ENCODE data around the gene MSX2.

DNA sequence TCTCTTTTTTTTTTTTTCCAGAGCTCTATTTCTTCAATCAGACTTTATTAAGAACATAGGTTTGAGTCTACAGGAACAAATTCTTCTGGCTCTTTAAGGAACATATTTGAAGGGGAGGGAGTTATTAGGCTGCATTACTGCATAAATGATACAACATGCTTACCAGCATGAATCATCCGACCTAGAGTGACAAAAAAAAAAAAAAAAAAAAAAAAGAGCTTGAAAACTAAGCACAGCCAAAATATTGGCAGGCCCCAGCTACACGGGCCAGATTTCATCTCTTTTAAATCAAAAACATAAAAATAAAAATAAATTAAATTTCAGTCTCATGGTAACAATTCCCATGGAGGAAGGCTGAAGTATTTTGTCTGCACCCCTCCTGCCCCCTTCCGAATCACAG, 26.3 kb downstream of the MSX2 start:
- TF ChIP-seq EZH2 (IDR thresholded peaks at IDR 0.05; ENCODE audit: borderline replicate concordance, low read depth, low read length, poor library complexity, severe bottlenecking) = no peak
- TF ChIP-seq, protein P1, sequence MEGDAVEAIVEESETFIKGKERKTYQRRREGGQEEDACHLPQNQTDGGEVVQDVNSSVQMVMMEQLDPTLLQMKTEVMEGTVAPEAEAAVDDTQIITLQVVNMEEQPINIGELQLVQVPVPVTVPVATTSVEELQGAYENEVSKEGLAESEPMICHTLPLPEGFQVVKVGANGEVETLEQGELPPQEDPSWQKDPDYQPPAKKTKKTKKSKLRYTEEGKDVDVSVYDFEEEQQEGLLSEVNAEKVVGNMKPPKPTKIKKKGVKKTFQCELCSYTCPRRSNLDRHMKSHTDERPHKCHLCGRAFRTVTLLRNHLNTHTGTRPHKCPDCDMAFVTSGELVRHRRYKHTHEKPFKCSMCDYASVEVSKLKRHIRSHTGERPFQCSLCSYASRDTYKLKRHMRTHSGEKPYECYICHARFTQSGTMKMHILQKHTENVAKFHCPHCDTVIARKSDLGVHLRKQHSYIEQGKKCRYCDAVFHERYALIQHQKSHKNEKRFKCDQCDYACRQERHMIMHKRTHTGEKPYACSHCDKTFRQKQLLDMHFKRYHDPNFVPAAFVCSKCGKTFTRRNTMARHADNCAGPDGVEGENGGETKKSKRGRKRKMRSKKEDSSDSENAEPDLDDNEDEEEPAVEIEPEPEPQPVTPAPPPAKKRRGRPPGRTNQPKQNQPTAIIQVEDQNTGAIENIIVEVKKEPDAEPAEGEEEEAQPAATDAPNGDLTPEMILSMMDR (conservative IDR thresholded peaks at IDR 0.05; ENCODE audit: low read depth, low read length) = no peak

Measured in A673 (cell line).